Effector memory CD4-positive, alpha-beta T cell (primary cell): ENCODE results near the gene SELE.

Experiments used
- DNase-seq, 3 donors: peaks; one replicate each; pipeline ENCODE4 v3.0.0-alpha.2; 2020
- H3K27ac ChIP-seq: 2 replicates; pipeline ENCODE4 v1.7.0; 2013; ENCODE audit warnings: mild to moderate bottlenecking, low read length, moderate library complexity; ENCODE audit not compliant: insufficient read depth, poor library complexity, severe bottlenecking
- H3K27me3 ChIP-seq: replicated peaks from 2 replicates; pipeline ENCODE4 v1.7.0; 2013; ENCODE audit warnings: mild to moderate bottlenecking, low read length; ENCODE audit not compliant: insufficient read depth, control insufficient read depth, poor library complexity, severe bottlenecking
- H3K36me3 ChIP-seq: 2 replicates; pipeline ENCODE4 v1.7.0; 2013; ENCODE audit warnings: mild to moderate bottlenecking, low read length, moderate library complexity; ENCODE audit not compliant: control insufficient read depth, insufficient read depth
- H3K4me1 ChIP-seq: 2 replicates; pipeline ENCODE4 v1.7.0; 2013; ENCODE audit warnings: low read length, mild to moderate bottlenecking; ENCODE audit not compliant: control insufficient read depth, insufficient read depth, poor library complexity, severe bottlenecking
- H3K4me3 ChIP-seq: 2 replicates; pipeline ENCODE4 v1.7.0; 2013; ENCODE audit warnings: low read length, low read depth, mild to moderate bottlenecking; ENCODE audit not compliant: insufficient read depth, poor library complexity, severe bottlenecking
- H3K9me3 ChIP-seq: 2 replicates; pipeline ENCODE4 v1.7.0; 2013; ENCODE audit warnings: mild to moderate bottlenecking, low read length, moderate library complexity; ENCODE audit not compliant: control insufficient read depth

The SELE gene

GRCh38 chr1:169753549-169753948, 19.7 kb upstream of the SELE start:
- no peak for DNase-seq

GRCh38 chr1:169750041-169750440, 16.2 kb upstream of the SELE start:
- Histone ChIP-seq H3K36me3 (no peaks in the 10 kb centered on the region), H3K27ac (no peak overlapping the region), H3K4me1 (no peaks in the 10 kb centered on the region), H3K4me3 (no peak overlapping the region), H3K9me3 (no peaks in the 10 kb centered on the region), H3K27me3 (no peaks in the 10 kb centered on the region)
- no peak for DNase-seq

More at GRCh38 chr1:169753549-169753948, 19.7 kb upstream of the SELE start:
- Histone ChIP-seq H3K4me3 (no peak overlapping the region), H3K27me3 (no peaks in the 10 kb centered on the region), H3K36me3 (no peaks in the 10 kb centered on the region), H3K27ac (no peak overlapping the region), H3K9me3 (no peaks in the 10 kb centered on the region), H3K4me1 (no peaks in the 10 kb centered on the region)

GRCh38 chr1:169746550-169746949, 12.7 kb upstream of the SELE start:
- Histone ChIP-seq H3K4me1 (no peaks in the 10 kb centered on the region), H3K4me3 (no peak overlapping the region), H3K9me3 (no peaks in the 10 kb centered on the region), H3K27me3 (no peaks in the 10 kb centered on the region), H3K36me3 (no peaks in the 10 kb centered on the region), H3K27ac (no peak overlapping the region)
- no peak for DNase-seq

- H3K36me3 ChIP-seq = no peaks in the 10 kb centered on the region
These were observed 11.4 kb upstream of the SELE start for GRCh38 chr1:169745015-169745861.

GRCh38 chr1:169741666-169742394, 8.0 kb upstream of the SELE start:
- H3K4me3 ChIP-seq = no peak overlapping the region
- no peaks in the 10 kb centered on the region for H3K36me3 ChIP-seq
- H3K9me3 ChIP-seq = no peaks in the 10 kb centered on the region
- H3K4me1 ChIP-seq = no peaks in the 10 kb centered on the region
- H3K27me3 ChIP-seq = no peaks in the 10 kb centered on the region
- no peak overlapping the region for H3K27ac ChIP-seq
- DNase-seq = no peak

More at GRCh38 chr1:169745015-169745861, 11.4 kb upstream of the SELE start:
- H3K27ac ChIP-seq = no peak overlapping the region
- H3K4me1 ChIP-seq = no peaks in the 10 kb centered on the region
- no peak for DNase-seq
- H3K27me3 ChIP-seq = no peaks in the 10 kb centered on the region
- no peaks in the 10 kb centered on the region for H3K9me3 ChIP-seq
- no peak overlapping the region for H3K4me3 ChIP-seq

- Histone ChIP-seq H3K27me3 (no peaks in the 10 kb centered on the region), H3K36me3 (no peaks in the 10 kb centered on the region), H3K4me1 (no peaks in the 10 kb centered on the region), H3K27ac (no peak overlapping the region), H3K4me3 (no peak overlapping the region), H3K9me3 (no peaks in the 10 kb centered on the region)
- DNase-seq = no peak
These were observed 6.1 kb upstream of the SELE start for GRCh38 chr1:169739980-169740379.

- no peaks in the 10 kb centered on the region for H3K4me1 ChIP-seq
- no peak overlapping the region for H3K4me3 ChIP-seq
- no peaks in the 10 kb centered on the region for H3K36me3 ChIP-seq
- no peak overlapping the region for H3K27ac ChIP-seq
- no peaks in the 10 kb centered on the region for H3K9me3 ChIP-seq
- no peak for DNase-seq
- H3K27me3 ChIP-seq = no peaks in the 10 kb centered on the region
These were observed 2.4 kb downstream of the SELE start for GRCh38 chr1:169731446-169731845.

- Histone ChIP-seq H3K27ac (no peak overlapping the region), H3K4me3 (no peak overlapping the region)
These were observed 3.9 kb downstream of the SELE start for GRCh38 chr1:169729991-169730390.

GRCh38 chr1:169727307-169727706, 6.6 kb downstream of the SELE start:
- H3K9me3 ChIP-seq = no peaks in the 10 kb centered on the region
- no peak overlapping the region for H3K4me3 ChIP-seq
- H3K27ac ChIP-seq = no peak overlapping the region
- no peaks in the 10 kb centered on the region for H3K36me3 ChIP-seq
- H3K27me3 ChIP-seq = no peaks in the 10 kb centered on the region
- H3K4me1 ChIP-seq = no peaks in the 10 kb centered on the region
- no peak for DNase-seq

More at GRCh38 chr1:169729991-169730390, 3.9 kb downstream of the SELE start:
- no peak for DNase-seq
- H3K9me3 ChIP-seq = no peaks in the 10 kb centered on the region
- H3K36me3 ChIP-seq = no peaks in the 10 kb centered on the region
- no peaks in the 10 kb centered on the region for H3K4me1 ChIP-seq
- no peaks in the 10 kb centered on the region for H3K27me3 ChIP-seq

- Histone ChIP-seq H3K27ac (no peak overlapping the region), H3K9me3 (no peaks in the 10 kb centered on the region), H3K27me3 (no peaks in the 10 kb centered on the region), H3K36me3 (no peaks in the 10 kb centered on the region), H3K4me3 (no peak overlapping the region), H3K4me1 (no peaks in the 10 kb centered on the region)
- DNase-seq = no peak
These were observed 7.0 kb downstream of the SELE start for GRCh38 chr1:169726851-169727250.
